GM19328 (cell line): ENCODE measurements around the gene ZFP82.

Experiments used
- ATAC-seq: cut with Tn5 transposase; IDR thresholded peaks from one replicate; pipeline ENCODE4 v1.9.1; 2021; ENCODE audit warnings: mild to moderate bottlenecking, moderate library complexity; ENCODE audit not compliant: unreplicated experiment

The ZFP82 gene

DNA sequence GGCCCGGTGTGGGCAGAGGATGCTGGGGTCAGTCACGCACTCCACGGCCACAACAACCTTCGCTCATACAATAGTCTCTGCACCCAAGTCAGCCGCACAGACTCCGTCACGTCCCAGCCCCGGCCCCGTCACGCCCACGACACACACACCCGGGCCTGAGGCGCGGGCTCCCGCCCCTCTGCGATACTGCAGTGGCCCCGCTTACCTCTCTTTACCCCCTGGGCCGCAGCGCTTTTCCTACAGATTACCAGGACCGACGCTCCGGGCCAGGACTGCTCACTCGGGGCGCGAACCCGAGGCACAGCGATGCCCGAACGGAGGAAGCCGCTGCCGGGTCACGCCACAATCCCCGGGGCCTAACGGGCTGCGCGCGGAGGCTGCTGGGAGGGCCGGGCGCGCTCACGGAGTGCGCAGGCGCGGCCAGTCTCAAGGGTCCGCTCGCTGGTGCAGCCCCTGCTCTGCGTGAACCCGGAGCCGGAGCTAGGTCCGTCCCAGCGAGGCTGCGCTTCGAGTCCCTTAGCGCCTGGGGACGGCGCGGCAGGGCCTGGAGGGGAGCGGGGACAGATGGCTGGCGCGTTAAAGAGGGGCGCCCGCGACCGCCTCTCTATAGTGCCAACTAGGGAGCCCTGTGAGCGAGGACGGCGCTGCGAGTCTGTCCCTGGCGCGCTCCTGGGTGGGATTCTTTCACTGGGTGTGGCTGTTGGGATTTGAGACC is at the start of gene ZFP82:
Gene ZFP82, minus strand, starts transcription at position 358 of the 715 bp plus-strand sequence. CDS start 8,855 bp downstream, outside the sequence.
- no peak for ATAC-seq

DNA sequence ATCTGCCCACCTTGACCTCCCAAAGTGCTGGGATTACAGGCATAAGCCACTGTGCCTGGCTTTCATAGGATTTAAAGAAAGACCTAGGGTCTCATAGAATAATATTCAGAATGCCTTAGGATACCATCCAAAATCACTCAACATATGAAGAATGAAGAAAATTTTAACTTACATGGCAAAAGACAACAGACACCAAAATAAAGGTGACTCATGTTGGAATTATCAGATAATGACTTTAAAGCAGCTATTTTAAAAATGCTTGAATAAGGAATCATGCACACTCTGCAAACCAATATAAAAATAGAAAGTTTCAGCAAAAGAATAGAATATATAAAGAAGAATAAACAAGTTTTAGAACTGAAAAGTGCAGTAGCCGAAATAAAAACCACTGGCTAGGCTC is 41.6 kb upstream of the ZFP82 start:
- no peak for ATAC-seq

DNA sequence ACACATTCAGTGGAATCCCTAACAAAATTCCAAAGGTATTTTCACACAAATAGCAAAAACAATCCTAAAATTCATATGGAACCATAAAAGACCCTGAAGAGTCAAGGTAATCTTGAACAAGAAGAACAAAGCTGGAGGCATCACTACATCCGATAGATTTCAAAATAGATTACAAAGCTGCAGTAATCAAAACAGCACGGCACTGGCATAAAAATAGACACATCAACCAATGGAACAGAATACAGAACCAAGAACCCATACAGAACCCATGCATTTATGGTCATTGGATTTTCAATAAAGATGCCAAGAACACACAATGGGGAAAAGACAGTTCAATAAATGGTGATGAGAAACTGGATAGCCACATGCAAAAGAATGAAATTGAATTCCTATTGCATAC is 38.4 kb upstream of the ZFP82 start:
- ATAC-seq: no peak

DNA sequence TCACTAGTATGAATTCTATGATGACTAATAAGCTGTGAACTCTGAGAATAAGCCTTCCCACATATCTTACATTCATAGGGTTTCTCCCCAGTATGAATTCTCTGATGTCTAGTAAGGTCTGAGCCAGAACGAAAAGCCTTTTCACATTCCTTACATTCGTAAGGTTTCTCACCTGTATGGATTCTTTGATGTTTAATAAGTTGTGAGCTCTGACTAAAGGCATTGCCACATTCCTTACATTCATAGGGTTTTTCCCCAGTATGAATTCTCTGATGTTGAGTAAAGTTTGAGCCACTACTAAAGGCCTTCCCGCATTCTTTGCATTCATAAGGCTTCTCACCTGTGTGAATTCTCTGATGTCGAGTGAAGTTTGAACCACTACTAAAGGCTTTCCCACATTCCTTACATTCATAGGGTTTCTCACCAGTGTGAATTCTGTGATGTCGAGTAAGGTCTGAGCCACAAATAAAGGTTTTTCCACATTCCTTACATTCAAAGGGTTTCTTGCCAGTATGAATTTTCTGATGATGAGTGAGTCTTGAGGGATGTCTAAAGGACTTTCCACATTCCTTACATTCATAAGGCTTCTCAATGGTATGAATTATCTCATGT is 30.7 kb upstream of the ZFP82 start:
- ATAC-seq: no peak

DNA sequence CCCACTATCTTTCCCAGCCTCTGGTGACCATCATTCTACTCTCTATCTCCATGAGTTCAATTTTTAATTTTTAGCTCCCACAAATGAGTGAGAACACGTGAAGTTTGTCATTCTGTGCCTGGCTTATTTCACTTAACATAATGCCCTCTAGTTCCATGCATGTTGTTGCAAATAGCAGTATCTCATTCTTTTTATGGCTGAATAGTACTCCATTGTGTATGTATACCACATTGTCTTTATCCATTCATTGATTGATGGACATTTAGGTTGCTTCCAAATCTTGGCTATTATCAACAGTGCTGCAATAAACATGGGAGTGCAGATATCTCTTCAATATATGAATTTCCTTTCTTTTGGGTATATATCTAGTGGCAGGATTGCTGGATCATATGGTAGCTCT is 22.9 kb upstream of the ZFP82 start:
- ATAC-seq: no peak

DNA sequence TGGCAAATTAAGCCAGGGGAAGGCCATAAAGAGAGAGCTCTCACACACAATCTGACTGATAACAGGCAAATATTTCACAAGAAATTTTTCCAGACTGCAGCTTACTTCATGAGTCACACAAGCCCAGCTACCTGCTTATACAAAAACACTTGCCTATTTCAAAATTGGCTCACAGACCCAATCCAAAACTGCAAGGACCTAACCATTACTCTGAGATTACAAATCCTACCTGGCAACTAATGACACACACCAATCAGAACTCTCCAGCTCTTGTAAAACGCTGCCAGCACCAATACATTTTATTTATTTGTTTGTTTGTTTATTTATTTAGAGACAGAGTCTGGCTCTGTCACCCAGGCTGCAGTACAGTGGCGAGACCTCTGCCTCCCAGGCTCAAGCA is 18.1 kb upstream of the ZFP82 start:
- no peak for ATAC-seq

DNA sequence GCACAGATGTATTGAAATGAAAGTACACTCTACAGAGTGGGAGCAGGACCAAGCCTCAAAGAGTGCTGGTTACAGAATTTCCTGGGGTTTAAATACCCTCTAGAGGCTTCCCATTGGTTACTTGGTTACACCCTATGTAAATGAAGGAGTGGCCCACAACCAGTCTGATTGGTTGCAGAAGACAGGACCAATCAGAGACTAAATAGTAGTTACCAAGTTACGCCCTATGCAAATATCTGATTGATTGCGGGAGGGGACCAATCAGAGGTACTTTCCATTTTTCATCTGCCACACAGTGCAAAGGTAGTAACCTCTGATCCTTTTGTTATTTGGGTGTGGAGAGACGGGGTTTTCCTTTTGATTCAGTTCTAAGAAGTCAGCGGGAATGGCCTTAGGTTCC is 5.5 kb upstream of the ZFP82 start:
- no peak for ATAC-seq

DNA sequence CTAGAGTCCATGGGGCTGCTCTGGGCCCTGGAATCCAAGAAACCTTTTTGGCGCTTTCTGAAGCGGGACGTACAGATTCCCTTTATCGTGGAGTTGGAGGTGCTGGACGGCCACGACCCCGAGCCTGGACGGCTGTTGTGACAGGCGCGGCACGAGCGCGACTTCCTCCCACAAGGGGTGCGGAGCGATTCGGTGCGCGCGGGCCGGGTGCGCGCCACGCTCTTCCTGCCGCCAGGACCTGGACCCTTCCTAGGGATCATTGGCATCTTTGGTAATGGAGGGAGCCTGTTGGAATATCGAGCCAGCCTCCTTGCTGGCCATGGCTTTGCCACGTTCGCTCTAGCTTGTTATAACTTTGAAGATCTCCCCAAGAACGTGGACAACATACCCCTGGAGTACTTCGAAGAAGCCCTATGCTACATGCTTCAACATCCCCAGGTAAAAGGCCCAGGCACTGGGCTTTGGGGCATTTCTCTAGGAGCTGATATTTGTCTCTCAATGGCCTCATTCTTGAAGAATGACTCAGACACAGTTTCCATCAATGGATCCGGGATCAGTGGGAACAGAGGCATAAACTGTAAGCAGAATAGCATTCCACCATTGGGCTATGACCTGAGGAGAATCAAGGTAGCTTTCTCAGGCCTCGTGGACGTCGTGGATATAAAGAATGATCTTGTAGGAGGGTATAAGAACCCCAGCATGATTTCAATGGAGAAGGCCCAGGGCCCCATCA is 3.5 kb upstream of the ZFP82 start:
- no peak for ATAC-seq

DNA sequence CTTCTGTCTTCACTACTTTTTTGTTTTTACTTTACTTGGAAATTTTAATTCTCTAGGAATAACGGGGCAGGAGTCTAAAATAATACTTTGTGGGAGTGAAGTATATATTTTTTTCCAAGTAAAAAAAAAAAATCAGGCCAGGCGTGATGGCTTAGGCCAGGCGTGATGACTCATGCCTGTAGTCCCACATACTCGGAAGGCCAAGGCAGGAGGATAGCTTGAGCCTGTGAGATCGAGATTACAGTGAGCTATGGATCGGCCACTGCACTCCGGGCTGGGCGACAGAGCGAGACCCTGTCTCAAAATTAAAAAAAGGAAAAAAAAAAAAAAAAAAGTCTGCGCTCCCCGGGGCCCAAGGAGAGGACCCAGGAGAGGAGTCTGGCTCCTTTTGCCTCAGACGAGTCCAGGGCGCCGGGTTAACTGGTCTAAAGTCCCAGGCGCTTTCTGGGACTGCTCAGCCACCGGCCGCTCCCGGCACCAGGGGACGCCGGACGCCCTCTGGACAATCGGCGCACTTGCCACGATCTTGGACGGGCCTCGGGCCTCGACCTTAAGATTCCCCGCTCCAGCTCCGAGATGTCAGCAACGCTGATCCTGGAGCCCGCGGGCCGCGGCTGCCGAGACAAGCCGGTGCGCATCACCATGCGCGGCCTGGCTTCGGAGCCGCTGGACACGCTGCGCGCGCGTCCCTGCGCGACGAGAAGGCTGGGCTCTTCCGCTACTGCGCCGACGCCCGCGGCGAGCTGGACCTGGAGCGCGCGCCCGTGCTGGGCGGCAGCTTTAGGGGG is 2.7 kb upstream of the ZFP82 start:
- ATAC-seq: no peak

DNA sequence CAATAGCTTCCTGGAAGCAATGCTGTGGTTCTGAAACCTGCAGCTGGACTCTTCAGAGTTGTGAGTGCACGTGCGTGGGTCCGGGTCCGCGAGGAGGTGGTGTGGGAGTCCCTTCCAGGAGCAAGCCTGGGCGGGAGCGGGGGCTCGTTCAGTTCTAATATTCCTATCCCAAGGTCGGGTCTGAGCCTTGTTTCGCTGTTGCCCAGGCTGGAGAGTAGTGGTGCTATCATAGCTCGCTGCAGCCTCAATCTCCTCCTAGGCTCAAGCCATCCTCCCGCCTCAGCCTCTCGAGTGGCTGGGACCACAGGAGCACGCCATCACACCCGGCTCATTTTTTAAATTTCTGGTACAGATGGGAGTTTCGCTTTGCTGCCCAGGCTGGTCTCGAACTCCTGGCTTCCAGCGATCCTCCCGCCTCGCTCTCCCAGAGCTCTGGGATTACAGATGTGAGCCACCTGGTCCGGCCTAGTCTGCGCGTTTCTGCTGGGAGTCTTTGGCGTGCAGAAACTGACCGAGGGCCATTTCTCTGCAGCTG is 625 bp downstream of the ZFP82 start:
- ATAC-seq: no peak

DNA sequence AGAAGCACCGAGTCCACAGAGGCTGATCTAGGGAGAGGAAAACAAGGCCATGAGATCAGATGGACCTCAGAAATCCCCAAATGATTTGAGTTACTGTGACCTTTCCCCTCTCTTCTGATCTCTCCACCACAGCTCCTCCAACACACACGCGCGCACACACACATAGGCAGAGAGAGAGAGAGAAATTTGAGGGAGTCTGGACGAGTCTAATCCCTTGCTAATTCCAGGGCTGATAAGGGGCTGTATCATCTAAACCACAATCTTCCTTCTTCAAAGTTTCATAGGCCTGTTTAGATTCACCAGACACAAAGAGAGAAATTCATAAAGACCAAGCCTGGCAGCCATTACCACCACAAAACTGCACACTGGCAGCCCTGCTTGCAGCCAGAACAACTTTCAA is 8.6 kb downstream of the ZFP82 start:
- ATAC-seq: no peak

DNA sequence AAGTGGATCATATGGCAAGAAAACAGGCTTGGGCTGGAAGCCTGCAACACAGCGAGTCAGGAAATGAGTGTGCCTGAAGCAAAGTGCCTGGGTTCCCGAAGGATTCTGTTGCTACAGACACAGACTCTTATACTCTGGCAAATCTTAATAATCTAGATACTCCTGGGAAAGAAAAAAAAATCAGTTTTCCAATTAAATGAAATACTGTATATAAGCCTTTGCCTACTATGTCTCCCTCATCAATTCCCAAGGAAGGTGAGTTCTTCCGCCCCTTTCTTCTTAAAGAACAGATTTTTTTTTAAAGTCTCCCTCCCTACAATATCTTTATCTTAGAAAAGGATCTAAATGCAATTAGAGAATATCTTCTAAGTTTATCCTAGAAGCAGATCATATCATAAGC is 10.3 kb downstream of the ZFP82 start:
- no peak for ATAC-seq

DNA sequence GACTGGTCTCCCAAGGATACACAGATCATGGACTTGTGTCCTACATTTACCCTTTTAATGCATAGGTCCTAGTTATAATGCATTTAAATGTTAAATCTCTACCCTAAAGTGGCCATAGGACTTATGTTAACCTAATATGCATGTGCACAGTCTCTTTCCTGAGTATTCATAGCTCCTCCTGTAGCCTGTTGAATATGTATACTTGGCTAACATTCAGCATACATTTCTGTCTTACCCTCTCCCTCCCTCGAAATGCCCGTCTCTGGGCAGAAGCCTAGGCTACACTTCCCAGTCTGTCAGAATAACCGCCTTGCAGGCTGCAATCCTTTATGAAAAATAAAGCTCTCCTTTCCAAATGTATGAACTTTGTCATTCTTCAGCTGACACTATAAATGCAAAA is 13.9 kb downstream of the ZFP82 start:
- ATAC-seq: no peak

DNA sequence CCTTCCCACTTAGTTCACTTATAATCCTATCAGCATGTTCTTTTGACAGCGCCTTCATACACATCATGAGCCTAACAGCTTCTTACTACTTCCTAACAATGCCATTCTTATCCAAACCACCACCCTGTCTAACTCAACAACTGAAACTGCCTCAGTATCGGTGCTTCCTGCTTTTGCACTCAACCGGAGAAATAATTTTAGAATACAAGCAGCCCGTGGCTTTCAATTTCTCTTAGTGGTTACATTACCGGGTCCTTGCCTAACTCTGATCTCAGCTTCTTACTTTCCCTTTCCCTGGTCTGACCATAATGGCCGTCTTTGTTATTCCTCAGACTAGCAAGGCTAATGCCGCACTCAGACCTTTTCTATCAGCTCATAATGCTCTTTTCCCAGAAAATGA is 17.0 kb downstream of the ZFP82 start:
- no peak for ATAC-seq

DNA sequence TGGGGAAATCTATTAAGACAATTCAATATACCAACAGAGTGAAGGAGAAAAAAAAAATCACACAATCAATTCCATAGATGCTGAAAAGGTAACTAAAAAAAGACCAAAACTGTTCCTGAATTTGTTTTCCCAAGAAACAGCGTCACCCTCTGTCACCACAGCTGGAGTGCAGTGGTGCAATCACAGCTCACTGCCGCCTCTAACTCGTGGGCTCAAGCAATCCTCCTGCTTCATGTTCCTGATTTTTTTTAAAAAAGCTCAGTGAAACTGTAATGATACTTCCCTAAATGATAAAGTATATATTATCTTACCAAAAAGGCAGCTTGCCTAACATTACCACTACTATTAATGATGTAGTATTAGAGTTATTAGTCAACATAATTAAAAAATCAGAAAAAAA is 19.9 kb downstream of the ZFP82 start:
- ATAC-seq: no peak

DNA sequence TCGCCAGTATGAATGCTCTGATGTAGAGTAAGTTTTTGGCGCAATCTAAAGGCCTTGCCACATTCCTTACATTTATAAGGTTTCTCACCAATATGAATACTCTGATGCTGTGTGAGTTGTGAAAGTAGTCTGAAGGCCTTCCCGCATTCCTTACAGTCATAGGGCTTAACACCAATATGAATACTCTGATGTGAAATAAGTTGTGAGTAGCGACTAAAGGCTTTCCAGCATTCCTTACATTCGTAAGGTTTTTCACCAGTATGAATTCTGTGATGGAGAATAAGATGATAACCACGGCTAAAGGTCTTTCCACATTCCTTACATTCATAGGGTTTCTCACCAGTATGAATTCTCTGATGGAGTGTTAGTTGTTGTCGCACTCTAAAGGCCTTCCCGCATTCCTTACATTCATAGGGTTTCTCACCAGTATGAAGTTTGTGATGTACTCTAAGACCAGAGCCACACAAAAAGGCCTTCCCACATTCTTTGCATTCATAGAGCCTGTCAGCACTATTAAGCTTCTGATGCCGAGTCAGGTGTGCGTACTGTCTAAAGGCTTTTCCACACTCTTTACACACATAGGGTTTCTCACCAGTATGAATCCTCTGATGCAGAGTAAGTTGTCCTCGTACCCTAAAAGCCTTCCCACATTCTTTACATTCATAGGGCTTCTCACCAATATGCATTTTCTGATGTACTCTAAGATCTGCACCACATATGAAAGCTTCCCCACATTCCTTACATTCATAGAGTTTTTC is 25.3 kb downstream of the ZFP82 start:
- no peak for ATAC-seq

DNA sequence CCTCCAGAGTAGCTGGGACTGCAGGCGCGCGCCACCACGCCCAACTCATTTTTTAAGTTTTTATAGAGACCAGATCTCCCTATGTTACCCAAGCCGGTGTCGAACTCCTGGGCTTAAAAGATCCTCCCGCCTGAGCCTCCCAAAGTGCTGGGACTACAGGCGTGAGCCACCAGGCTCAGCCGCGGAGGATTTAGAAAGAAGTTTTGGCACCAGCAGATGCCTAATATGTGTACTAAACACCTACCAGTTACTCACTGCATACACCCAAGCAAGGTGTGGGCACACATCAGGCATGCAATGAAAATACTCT is 39.0 kb downstream of the ZFP82 start:
- no peak for ATAC-seq

DNA sequence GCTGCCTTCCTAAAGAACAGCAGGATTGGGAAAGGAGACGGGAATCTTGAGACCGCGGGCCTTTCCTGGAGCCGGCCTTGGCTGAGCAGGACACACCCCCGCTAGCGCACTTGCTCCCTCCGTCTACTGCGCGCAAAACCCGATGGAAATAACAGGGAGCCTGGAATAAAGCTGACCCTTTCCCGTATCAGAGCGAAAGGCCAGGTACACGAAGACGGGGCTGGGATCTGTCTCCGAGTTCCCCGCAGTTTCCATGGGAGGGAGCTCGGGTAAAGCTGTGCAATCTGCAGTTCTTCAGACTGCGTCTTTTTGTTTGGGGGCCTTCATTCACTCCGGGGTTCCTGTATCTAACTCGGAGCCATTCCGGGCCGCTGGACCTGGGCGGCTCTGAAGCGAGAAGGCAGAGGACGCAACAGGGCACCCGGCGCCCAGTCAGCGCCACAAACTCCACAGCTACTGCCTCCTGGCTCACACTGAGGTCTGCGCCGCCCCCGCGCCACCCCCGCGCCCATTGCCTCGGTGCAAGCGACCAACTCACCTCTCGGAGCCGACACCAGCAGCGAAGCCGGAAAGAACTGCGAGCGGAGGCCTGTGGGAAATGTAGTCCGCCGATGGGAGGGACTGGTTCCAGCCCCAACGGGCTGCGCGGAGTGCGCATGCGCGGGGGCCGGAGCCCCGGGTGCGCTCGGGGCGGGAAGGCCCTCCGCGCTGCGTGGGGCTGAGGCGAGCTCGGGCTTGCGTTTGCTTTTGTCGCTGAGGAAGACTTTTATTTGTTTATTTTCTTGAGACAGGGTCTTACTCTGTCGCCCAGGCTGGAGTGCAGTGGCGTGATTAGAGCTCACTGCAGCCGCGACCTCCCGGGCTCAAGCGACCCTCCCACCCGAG is 39.6 kb downstream of the ZFP82 start, which contains the start of gene ZFP14:
Gene ZFP14, minus strand, starts transcription at position 577 of the 885 bp plus-strand sequence. CDS start 11,309 bp downstream, outside the sequence.
- ATAC-seq: peak; percentile 98

DNA sequence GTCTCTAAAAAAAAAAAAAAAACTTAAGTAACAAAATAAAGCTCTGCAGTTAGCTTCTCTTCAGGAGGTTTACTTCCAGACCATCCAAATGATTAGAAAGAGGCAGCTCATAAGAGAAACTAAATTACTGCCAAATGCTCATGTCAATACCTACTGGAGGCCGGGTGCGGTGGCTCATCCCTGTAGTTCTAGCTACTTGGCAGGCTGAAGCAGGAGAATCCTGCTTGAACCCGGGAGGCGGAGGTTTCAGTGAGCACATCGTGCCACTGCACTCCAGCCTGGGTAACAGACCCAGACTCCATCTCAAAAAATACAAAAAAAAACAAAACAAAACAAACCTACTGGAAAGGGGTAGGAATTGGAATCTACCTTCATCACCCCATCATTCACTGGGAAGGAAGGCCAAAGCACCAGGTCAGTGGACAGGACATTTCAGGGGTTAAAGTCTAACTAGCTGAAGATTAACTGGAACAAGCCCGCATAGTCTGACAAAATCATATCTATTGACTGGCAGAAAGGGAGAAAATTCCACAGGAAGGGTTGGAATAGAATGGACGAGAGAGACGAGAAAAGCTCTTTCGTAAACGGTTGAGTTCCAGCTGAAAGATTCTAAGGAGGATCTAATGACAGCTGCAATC is 40.8 kb downstream of the ZFP82 start:
- no peak for ATAC-seq
